Heart right ventricle (tissue), 16 donors: Measurements from ENCODE around the gene P2RX7. TPM values are rescaled to one million over a fixed set of nuclear protein-coding genes. Genes with fewer than 3 reads are reported as not detected.

Experiments used
- ATAC-seq, 8 donors: fragments of 200-7000 bp; cut with Tn5 transposase; one replicate each; pipeline ENCODE4 v1.9.1; 2020; ENCODE audit warnings: mild to moderate bottlenecking in 8 of 8, moderate library complexity in 8 of 8, moderate number of reproducible peaks in 1 of 8
- DNase-seq, 2 donors: peaks; one replicate each; pipeline ENCODE4 v3.0.0-alpha.2; 2020
- H3K27ac ChIP-seq, 10 donors: fragments of 200-600 bp; sonication (generic) in 2 of 10; one replicate each; pipeline versions ENCODE4 v1.5.0 to v1.8.0; 2020 to 2022; ENCODE audit warnings: mild to moderate bottlenecking in 3 of 10
- H3K27me3 ChIP-seq, 7 donors: fragments of 200-600 bp; one replicate each; pipeline ENCODE4 v1.8.0; 2021 to 2022; ENCODE audit warnings: mild to moderate bottlenecking in 2 of 7
- H3K36me3 ChIP-seq, 9 donors: fragments of 200-600 bp; sonication (generic) in 1 of 9; one replicate each; pipeline versions ENCODE4 v1.5.0 to v1.8.0; 2020 to 2022; ENCODE audit warnings: mild to moderate bottlenecking in 2 of 9
- H3K4me1 ChIP-seq, 9 donors: fragments of 200-600 bp; sonication (generic) in 1 of 9; one replicate each; pipeline versions ENCODE4 v1.5.0 to v1.8.0; 2020 to 2022; ENCODE audit warnings: mild to moderate bottlenecking in 4 of 9
- H3K4me3 ChIP-seq, 10 donors: fragments of 200-600 bp; sonication (generic) in 2 of 10; one replicate each; pipeline versions ENCODE4 v1.5.0 to v1.8.0; 2020 to 2022; ENCODE audit warnings: mild to moderate bottlenecking in 7 of 10, moderate library complexity in 2 of 10
- H3K9me3 ChIP-seq, 11 donors: fragments of 200-600 bp in 10 of 11; sonication (generic) in 2 of 11; one replicate each; pipeline versions ENCODE4 v1.5.0 to v1.8.0; 2013 to 2022; ENCODE audit warnings: mild to moderate bottlenecking in 2 of 11, control low read depth in 1 of 11, moderate library complexity in 1 of 11
- CTCF ChIP-seq, 9 donors: fragments of 200-600 bp; sonication (generic) in 2 of 9; IDR thresholded peaks; one replicate each; pipeline versions ENCODE4 v1.5.0 to v1.8.0; 2021 to 2022; ENCODE audit warnings: antibody characterized with exemption in 9 of 9, mild to moderate bottlenecking in 5 of 9, moderate library complexity in 1 of 9
- WGBS, 2 donors: extraction: QIAGEN DNeasy Blood & Tissue Kit; methylation state at CpG; one replicate each; pipeline ENCODE4 v1.1.7; 2013; ENCODE audit warnings: inconsistent platforms in 1 of 2; 5-methylcytosine and 5-hydroxymethylcytosine counted together
- intact Hi-C, 10 donors: fragments of 100-400 bp; cut with DNase I; formaldehyde crosslinking; loops; one replicate each; pipeline versions ENCODE4 v1.11.1 to v1.14.2; 2022
- polyA plus RNA-seq, 2 donors: library from polyadenylated mRNA; stranded (reverse); fragments of 200-250 nt; gene quantifications; one replicate each; pipeline ENCODE4 v1.2.3, GENCODE V29; 2013
- total RNA-seq, 10 donors: library from RNA; stranded (reverse); fragmentation: NEBNext Ultra II Directional in 3 of 10; extraction: Animal tissue kit (Norgen Biotek cat#: 25700) in 3 of 10; gene quantifications; one replicate each; pipeline versions ENCODE4 v1.2.1 to v1.2.4, GENCODE V29; 2021 to 2023
- donor health status: Arrhythmogenic right ventricular cardiomyopathy.
- donor health status: ischemic (EF 13 %, LVEDD 7.1; RV severe dilation, severe dysfunction).
- donor health status: healthy with polysubstance abuse.
- donor health status: DM: no; HTN: yes; CAD: no.
- donor health status: DM: no; HTN: no; CAD: no.
- donor health status: ischemic (EF 25% LVEDD 6.9; RV normal size, moderate dysfunction).
- donor health status: ischemic (EF 25% LVEDD 5.7; RV mildly dilated, moderate dysfunction).
- donor health status: healthy.
- donor health status: DM: yes; HTN: yes; CAD: no.
- donor health status: Ischemic cardiomyopathy.
- donor health status: ischemic (EF 35%, LVEDD 5.7; RV mildly dilated, moderate dysfunction).
- donor health status: nonischemic (EF 11% LVEDD 7.7; RV severe dilation, severe dysfunction).
- donor health status: DM: yes; HTN: yes; CAD: no.
- donor health status: PGD.
- donor health status: ischemic (EF 29% LVEDD 5.4; RV normal size, mild dysfunction).
- donor health status: nonischemic (EF 23%, LVEDD 6.1; RV moderate dilation, normal function).

P2RX7 gene
- total and polyA plus RNA-seq, 12 donors: 0.25 to 7.0 (median 1.6) TPM

- Histone ChIP-seq H3K27me3 (no peaks in the 10 kb centered on the region), H3K4me1 (peaks cover 0 to 29% (median 8%) of the 10 kb centered on the region in 9 donors), H3K4me3 (no peak overlapping the region), H3K36me3 (no peaks in the 10 kb centered on the region), H3K27ac (peak overlapping the region in 1 of 10 donors; percentile 58), H3K9me3 (no peaks in the 10 kb centered on the region)
- no peak for DNase-seq
- no peak for ATAC-seq
- no peak for TF ChIP-seq CTCF (IDR thresholded peaks at IDR 0.05)
- WGBS, 2 donors: 64 to 69% methylated on average over 10 of the region's 10 CpGs
- intact Hi-C loops: loop anchor here in 1 of 10 donors (10.0 kb wide), 1 partner anchor 495 kb away; no protein-coding TSS in a partner anchor
These were observed 42.8 kb upstream of the P2RX7 start for GRCh38 chr12:121089813-121090430.

GRCh38 chr12:121090586-121091514 lies 41.8 kb upstream of the P2RX7 start:
- intact Hi-C loops: loop anchor here in 1 of 10 donors (10.0 kb wide), 1 partner anchor 496 kb away; no protein-coding TSS in a partner anchor
- no peak for DNase-seq
- no peak for TF ChIP-seq CTCF (IDR thresholded peaks at IDR 0.05)

GRCh38 chr12:121092034-121092433 lies 40.6 kb upstream of the P2RX7 start:
- Histone ChIP-seq H3K27me3 (no peaks in the 10 kb centered on the region), H3K4me1 (peaks cover 0 to 43% (median 22%) of the 10 kb centered on the region in 9 donors), H3K4me3 (no peak overlapping the region), H3K36me3 (no peaks in the 10 kb centered on the region), H3K27ac (no peak overlapping the region), H3K9me3 (no peaks in the 10 kb centered on the region)
- DNase-seq (no peak), ATAC-seq (no peak)
- intact Hi-C loops: loop anchor here in 1 of 10 donors (10.0 kb wide), 1 partner anchor 497 kb away; no protein-coding TSS in a partner anchor
- TF ChIP-seq CTCF (IDR thresholded peaks at IDR 0.05): no peak
- 92 to 94% methylated on average over 2 of the region's 2 CpGs for WGBS, 2 donors

More at GRCh38 chr12:121090586-121091514, 41.8 kb upstream of the P2RX7 start:
- Histone ChIP-seq H3K27ac (peak overlapping the region in 1 of 10 donors; percentile 58), H3K9me3 (no peaks in the 10 kb centered on the region), H3K27me3 (no peaks in the 10 kb centered on the region), H3K4me3 (no peak overlapping the region), H3K4me1 (peaks cover 0 to 37% (median 16%) of the 10 kb centered on the region in 9 donors), H3K36me3 (no peaks in the 10 kb centered on the region)
- no peak for ATAC-seq
- 65 to 69% methylated on average over 11 of the region's 11 CpGs for WGBS, 2 donors

GRCh38 chr12:121093487-121093891 lies 39.2 kb upstream of the P2RX7 start:
- H3K27me3 ChIP-seq: no peaks in the 10 kb centered on the region
- H3K4me3 ChIP-seq: no peak overlapping the region
- H3K36me3 ChIP-seq: no peaks in the 10 kb centered on the region
- no peaks in the 10 kb centered on the region for H3K9me3 ChIP-seq
- no peak for TF ChIP-seq CTCF (IDR thresholded peaks at IDR 0.05)
- intact Hi-C loops: loop anchor here in 1 of 10 donors (10.0 kb wide), 1 partner anchor 499 kb away; no protein-coding TSS in a partner anchor
- ATAC-seq (no peak), DNase-seq (no peak)
- 97% methylated on average over 31 of the region's 31 CpGs for WGBS, 2 donors
- H3K27ac ChIP-seq: no peak overlapping the region
- peaks cover 0 to 32% (median 13%) of the 10 kb centered on the region in 9 donors for H3K4me1 ChIP-seq
